ENCODE data around the gene CIDEC. TPM values are rescaled to one million over a fixed set of nuclear protein-coding genes. Genes with fewer than 3 reads are reported as not detected.

Gene CIDEC
- total and polyA plus RNA-seq, 2 of the 13 experiments (the other 11 are each of a cell fraction or from before 2014, with no cell fraction given): 2.5 to 10.4 TPM

GRCh38 chr3:9834520-9835380, 45.3 kb downstream of the CIDEC start (continued):
- TF ChIP-seq, protein P1, sequence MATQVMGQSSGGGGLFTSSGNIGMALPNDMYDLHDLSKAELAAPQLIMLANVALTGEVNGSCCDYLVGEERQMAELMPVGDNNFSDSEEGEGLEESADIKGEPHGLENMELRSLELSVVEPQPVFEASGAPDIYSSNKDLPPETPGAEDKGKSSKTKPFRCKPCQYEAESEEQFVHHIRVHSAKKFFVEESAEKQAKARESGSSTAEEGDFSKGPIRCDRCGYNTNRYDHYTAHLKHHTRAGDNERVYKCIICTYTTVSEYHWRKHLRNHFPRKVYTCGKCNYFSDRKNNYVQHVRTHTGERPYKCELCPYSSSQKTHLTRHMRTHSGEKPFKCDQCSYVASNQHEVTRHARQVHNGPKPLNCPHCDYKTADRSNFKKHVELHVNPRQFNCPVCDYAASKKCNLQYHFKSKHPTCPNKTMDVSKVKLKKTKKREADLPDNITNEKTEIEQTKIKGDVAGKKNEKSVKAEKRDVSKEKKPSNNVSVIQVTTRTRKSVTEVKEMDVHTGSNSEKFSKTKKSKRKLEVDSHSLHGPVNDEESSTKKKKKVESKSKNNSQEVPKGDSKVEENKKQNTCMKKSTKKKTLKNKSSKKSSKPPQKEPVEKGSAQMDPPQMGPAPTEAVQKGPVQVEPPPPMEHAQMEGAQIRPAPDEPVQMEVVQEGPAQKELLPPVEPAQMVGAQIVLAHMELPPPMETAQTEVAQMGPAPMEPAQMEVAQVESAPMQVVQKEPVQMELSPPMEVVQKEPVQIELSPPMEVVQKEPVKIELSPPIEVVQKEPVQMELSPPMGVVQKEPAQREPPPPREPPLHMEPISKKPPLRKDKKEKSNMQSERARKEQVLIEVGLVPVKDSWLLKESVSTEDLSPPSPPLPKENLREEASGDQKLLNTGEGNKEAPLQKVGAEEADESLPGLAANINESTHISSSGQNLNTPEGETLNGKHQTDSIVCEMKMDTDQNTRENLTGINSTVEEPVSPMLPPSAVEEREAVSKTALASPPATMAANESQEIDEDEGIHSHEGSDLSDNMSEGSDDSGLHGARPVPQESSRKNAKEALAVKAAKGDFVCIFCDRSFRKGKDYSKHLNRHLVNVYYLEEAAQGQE (IDR thresholded peaks at IDR 0.05; ENCODE audit: borderline replicate concordance in 1 of 2, low read depth in 1 of 2, low read length in 2 of 2): no peak
- 0 out of 2 replicates have a peak, but pooled peaks have one; percentile 31 for TF ChIP-seq PAXIP1 (CRISPR knock-in tag; conservative IDR thresholded peaks at IDR 0.05)
- peak in 1 of 2 experiments; percentile 67; a peak in 3 of 4 replicates for TF ChIP-seq NR2F1 (CRISPR knock-in tag; IDR thresholded peaks at IDR 0.05)
- peak; percentile 90 for TF ChIP-seq RARA (CRISPR knock-in tag; IDR thresholded peaks at IDR 0.05)
- no peak for TF ChIP-seq ZNF484 (CRISPR knock-in tag; IDR thresholded peaks at IDR 0.05; ENCODE audit: borderline replicate concordance, low read depth)
- TF ChIP-seq CCDC6 (CRISPR knock-in tag; IDR thresholded peaks at IDR 0.05): no peak
- TF ChIP-seq NCOA2 (CRISPR knock-in tag; IDR thresholded peaks at IDR 0.05): no peak
- TF ChIP-seq PAF1 (CRISPR knock-in tag; IDR thresholded peaks at IDR 0.05): no peak
- TF ChIP-seq KDM2A (CRISPR knock-in tag; IDR thresholded peaks at IDR 0.05; ENCODE audit: borderline replicate concordance, low read depth): peak; percentile 23; the same call in 1 of the 2 replicates
- TF ChIP-seq ZSCAN12 (CRISPR knock-in tag; IDR thresholded peaks at IDR 0.05): no peak
- no peak for TF ChIP-seq ZNF333 (CRISPR knock-in tag; IDR thresholded peaks at IDR 0.05; ENCODE audit: borderline replicate concordance)
- TF ChIP-seq PAX8 (CRISPR knock-in tag; IDR thresholded peaks at IDR 0.05; ENCODE audit: borderline replicate concordance): no peak
- no peak for TF ChIP-seq RBM39 (IDR thresholded peaks at IDR 0.05; ENCODE audit: low read depth, low read length, poor library complexity, severe bottlenecking)
- no peak for TF ChIP-seq ETV6 (CRISPR knock-in tag; conservative IDR thresholded peaks at IDR 0.05)
- TF ChIP-seq ZBTB43 (CRISPR knock-in tag; conservative IDR thresholded peaks at IDR 0.05): no peak
- TF ChIP-seq ZNF883 (CRISPR knock-in tag; IDR thresholded peaks at IDR 0.05; ENCODE audit: not compliant biosample characterization): no peak
- no peak for TF ChIP-seq ZNF589 (CRISPR knock-in tag; conservative IDR thresholded peaks at IDR 0.05)
- TF ChIP-seq ZNF143 (CRISPR knock-in tag; IDR thresholded peaks at IDR 0.05): no peak

All from HepG2 (cell line).